Liver (tissue), 3 donors: ENCODE measurements around the gene PRSS16.

Experiments
- ATF3 ChIP-seq: IDR thresholded peaks from 2 replicates; pipeline ENCODE4 v1.6.1; 2016; ENCODE audit warnings: antibody characterized with exemption
- CTCF ChIP-seq: fragments of 150-350 bp; IDR thresholded peaks from 2 replicates; pipeline ENCODE4 v1.5.1; 2017; ENCODE audit warnings: improper control_type of control experiment, low read depth, low read length; ENCODE audit not compliant: missing input control
- EGR1 ChIP-seq, 2 donors: IDR thresholded peaks; 2 replicates each; pipeline ENCODE4 v1.6.1; 2016 to 2018; ENCODE audit warnings: antibody characterized with exemption in 2 of 2, low read depth in 2 of 2
- GABPA ChIP-seq, 2 donors: IDR thresholded peaks in 1 of 2; conservative IDR thresholded peaks in 1 of 2; 2 replicates each; pipeline ENCODE4 v1.6.1; 2016; ENCODE audit warnings: antibody characterized with exemption in 2 of 2, mild to moderate bottlenecking in 1 of 2, moderate library complexity in 1 of 2
- HNF4G ChIP-seq: IDR thresholded peaks from 2 replicates; pipeline ENCODE4 v1.6.1; 2016; ENCODE audit warnings: antibody characterized with exemption
- JUND ChIP-seq, 2 donors: IDR thresholded peaks; 2 replicates each; pipeline ENCODE4 v1.6.1; 2016; ENCODE audit warnings: antibody characterized with exemption in 2 of 2
- MAX ChIP-seq: IDR thresholded peaks from 2 replicates; pipeline ENCODE4 v1.6.1; 2016; ENCODE audit warnings: antibody characterized with exemption
- NR2F2 ChIP-seq: IDR thresholded peaks from 2 replicates; pipeline ENCODE4 v1.6.1; 2016; ENCODE audit warnings: antibody characterized with exemption
- RAD21 ChIP-seq, 2 donors: IDR thresholded peaks; 2 replicates each; pipeline ENCODE4 v1.6.1; 2016; ENCODE audit warnings: antibody characterized with exemption in 2 of 2, mild to moderate bottlenecking in 2 of 2
- REST ChIP-seq: IDR thresholded peaks from 2 replicates; pipeline ENCODE4 v1.6.1; 2016; ENCODE audit warnings: antibody characterized with exemption, mild to moderate bottlenecking
- RXRA ChIP-seq, 2 donors: IDR thresholded peaks; 2 replicates each; pipeline ENCODE4 v1.6.1; 2017 to 2018; ENCODE audit warnings: antibody characterized with exemption in 2 of 2, mild to moderate bottlenecking in 1 of 2
- TAF1 ChIP-seq: conservative IDR thresholded peaks from 2 replicates; pipeline ENCODE4 v1.6.1; 2016; ENCODE audit warnings: antibody characterized with exemption, mild to moderate bottlenecking
- YY1 ChIP-seq: IDR thresholded peaks from 2 replicates; pipeline ENCODE4 v1.6.1; 2016; ENCODE audit warnings: antibody characterized with exemption, mild to moderate bottlenecking
- donor health status: healthy.
- donor health status: healthy.

- TF ChIP-seq TAF1 (no peak), CTCF (no peak), ATF3 (no peak), YY1 (no peak), REST (no peak), EGR1 (IDR thresholded peaks at IDR 0.05; ENCODE audit: low read depth in 2 of 2) (no peak), MAX (no peak), HNF4G (no peak), GABPA (IDR thresholded peaks at IDR 0.05 in 1 of 2, conservative IDR thresholded peaks at IDR 0.05 in 1 of 2) (no peak), JUND (IDR thresholded peaks at IDR 0.05) (no peak), NR2F2 (no peak), RAD21 (IDR thresholded peaks at IDR 0.05) (no peak), RXRA (IDR thresholded peaks at IDR 0.05) (no peak)
These were observed 43.3 kb downstream of the PRSS16 start for GRCh38 chr6:27290850-27291208.
